Measurements from ENCODE around the gene CD9.
"Not testable (repeated sequence)": the region's sequence is repeated elsewhere in the genome, so short reads cannot be mapped to it uniquely, and the experiment has no call there.

Gene CD9

DNA sequence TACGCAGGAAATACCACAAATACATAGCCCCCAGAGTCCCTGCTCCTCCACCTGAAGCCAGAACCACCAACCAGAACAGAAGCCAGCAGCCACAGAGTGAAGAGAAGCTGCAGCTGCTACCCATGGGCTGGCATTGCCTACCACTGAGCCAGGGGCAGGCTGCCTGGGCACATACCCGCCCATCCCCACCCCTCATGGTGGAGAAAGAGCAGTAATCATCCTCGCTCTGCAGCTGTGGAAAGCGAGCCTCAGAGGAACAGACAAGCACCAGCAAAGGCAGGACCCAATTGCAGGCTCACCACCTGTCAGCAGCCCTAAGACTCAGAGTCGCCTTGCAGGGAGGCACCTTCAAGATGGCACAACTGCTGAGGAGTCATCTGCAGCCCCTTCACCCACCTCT, 11.2 kb upstream of the CD9 start:
- Mint-ChIP-seq H3K36me3 (ENCODE audit: low read depth) (no peaks in the 10 kb centered on the region), H3K9me3 (no peaks in the 10 kb centered on the region), H3K4me1 (peaks cover 13% of the 10 kb centered on the region), H3K27me3 (peaks cover 12% of the 10 kb centered on the region), H3K4me3 (no peak overlapping the region), H3K27ac (no peak overlapping the region)
- no peak for ATAC-seq
- DNase-seq: no peak

DNA sequence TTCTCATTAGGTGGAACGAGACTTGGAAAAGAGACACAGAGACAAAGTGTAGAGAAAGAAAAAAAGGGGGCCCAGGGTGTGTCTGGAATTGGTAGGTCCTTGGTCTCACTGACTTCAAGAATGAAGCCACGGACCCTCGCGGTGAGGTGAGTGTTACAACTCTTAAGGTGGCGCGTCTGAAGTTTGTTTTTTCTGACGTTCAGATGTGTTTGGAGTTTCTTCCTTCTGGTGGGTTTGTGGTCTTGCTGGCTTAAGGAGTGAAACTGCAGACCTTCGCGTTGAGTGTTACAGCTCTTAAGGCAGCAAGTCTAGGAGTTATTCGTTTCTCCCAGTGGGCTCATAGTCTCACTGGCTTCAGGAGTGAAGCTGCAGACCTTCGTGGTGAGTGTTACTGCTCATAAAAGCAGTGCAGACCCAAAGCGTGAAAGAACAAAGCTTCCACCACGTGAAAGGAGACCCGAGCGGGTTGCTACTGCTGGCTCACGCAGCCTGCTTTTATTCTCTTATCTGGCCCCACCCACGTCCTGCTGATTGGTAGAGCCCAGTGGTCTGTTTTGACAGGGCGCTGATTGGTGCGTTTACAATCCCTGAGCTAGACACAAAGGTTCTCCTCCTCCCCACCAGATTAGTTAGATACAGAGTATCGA, 10.1 kb upstream of the CD9 start:
- H3K9me3 Mint-ChIP-seq; DNase-seq; H3K27ac Mint-ChIP-seq; ATAC-seq; H3K36me3 Mint-ChIP-seq (ENCODE audit: low read depth); H3K4me3 Mint-ChIP-seq: not testable (repeated sequence)
- peaks cover 14% of the 10 kb centered on the region for H3K4me1 Mint-ChIP-seq
- H3K27me3 Mint-ChIP-seq: peaks cover 12% of the 10 kb centered on the region

DNA sequence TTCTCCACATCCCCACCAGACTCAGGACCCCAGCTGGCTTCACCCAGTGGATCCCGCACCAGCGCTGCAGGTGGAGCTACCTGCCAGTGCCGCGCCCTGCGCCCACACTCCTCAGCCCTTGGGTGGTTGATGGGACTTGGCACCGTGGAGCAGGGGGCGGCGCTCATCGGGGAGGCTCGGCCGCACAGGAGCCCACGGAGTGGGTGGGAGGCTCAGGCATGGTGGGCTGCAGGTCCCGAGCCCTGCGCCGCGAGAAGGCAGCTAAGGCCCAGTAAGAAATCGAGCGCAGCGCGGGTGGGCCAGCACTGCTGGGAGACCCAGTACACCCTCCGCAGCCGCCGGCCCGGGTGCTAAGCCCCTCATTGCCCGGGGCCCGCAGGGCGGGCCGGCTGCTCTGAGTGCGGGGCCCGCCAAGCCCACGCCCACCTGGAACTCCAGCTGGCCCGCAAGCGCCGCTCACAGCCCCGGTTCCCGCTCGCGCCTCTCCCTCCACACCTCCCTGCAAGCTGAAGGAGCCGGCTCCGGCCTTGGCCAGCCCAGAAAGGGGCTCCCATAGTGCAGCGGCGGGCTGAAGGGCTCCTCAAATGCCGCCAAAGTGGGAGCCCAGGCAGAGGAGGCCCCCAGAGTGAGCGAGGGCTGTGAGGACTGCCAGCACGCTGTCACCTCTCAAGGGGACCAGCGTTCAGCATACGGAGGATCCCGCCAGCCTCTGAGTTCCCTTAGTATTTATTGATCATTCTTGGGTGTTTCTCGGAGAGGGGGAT, 9.3 kb upstream of the CD9 start:
- not testable (repeated sequence) for H3K4me3 Mint-ChIP-seq; H3K36me3 Mint-ChIP-seq (ENCODE audit: low read depth); ATAC-seq; DNase-seq; H3K9me3 Mint-ChIP-seq; H3K27ac Mint-ChIP-seq
- H3K27me3 Mint-ChIP-seq: peaks cover 12% of the 10 kb centered on the region
- peaks cover 23% of the 10 kb centered on the region for H3K4me1 Mint-ChIP-seq

DNA sequence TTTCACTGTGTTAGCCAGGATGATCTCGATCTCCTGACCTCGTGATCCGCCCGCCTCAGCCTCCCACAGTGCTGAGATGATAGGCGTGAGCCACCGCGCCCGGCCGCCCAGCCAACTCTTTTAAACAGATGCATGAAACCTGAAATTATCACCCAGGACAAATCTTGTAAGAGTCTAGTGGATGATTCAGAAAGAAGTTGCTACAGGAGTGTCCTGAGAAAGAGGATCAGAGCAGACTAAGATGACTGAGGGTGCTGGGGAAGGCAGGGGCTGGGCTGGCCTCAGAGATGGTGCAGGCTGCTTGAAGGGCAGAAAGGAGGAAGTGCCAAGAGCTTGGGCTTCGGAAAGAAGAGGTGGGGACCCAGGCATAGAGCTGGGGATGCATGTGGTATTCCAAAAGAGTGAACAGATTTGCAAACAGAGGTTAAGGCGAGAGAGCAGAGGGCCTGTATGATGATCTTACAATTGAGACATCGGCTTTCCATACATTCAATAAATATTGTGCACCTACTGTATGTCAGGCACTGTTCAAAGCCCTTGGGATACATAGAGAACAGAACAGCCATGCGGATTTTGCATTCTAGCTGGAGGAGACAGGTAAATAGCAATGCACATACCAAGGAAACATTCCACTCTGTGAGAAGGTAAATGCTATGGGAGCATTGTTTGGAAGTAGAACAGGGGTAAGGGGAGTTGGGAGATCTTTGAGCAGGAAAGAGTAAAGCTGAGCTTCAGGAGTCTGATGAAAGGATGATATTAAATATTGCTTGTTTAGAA, 7.4 kb upstream of the CD9 start:
- Mint-ChIP-seq H3K4me3 (no peak overlapping the region), H3K27ac (no peak overlapping the region), H3K36me3 (ENCODE audit: low read depth) (no peaks in the 10 kb centered on the region), H3K9me3 (no peaks in the 10 kb centered on the region), H3K27me3 (peaks cover 12% of the 10 kb centered on the region), H3K4me1 (peaks cover 28% of the 10 kb centered on the region)
- DNase-seq (no peak), ATAC-seq (no peak)

DNA sequence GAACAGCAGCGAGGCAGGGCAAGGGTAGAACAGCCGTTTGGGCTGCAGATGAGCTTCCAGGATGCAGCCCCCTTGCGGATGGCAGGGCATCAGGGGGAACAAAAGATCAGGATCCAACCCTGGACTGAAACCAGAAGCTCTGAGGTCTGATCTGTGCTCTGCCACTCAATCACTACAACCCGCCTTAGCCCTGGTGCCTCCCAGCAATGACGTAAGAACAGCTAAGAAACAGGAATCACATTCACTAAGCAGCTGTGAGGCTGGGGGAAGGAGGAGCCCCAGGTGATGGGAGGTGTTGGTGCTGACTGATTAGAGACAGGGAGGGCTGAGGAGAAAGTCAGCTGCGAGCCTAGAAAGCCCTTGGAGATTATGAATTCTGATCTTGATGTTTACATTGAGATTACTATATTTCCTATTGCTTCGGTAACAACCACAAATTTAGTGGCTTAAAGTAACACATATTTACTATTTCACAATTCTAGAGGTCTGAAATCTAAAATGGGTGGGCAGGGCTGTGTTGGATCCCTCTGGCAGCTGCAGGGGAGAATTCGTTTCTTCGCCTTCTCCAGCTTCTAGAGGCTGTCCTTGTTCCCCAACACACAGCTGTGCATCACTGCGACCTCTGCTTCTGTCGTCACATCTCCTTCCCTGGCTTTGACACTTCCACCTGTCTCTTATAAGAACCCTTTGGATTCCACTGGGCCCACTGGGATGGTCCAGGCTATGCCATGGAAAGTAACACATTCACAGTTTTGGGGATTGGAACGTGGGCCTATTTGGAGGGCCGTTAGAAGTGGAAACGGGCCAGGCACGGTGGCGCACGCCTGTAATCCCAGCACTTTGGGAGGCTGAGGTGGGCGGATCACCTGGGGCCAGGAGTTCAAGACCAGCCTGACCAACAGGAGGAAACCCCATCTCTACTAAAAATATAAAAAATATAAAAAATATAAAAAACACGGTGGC, 6.1 kb upstream of the CD9 start:
- no peak overlapping the region for H3K27ac Mint-ChIP-seq
- no peaks in the 10 kb centered on the region for H3K9me3 Mint-ChIP-seq
- H3K4me3 Mint-ChIP-seq: no peak overlapping the region
- no peak for ATAC-seq
- peaks cover 29% of the 10 kb centered on the region for H3K4me1 Mint-ChIP-seq
- DNase-seq: no peak
- no peaks in the 10 kb centered on the region for H3K36me3 Mint-ChIP-seq (ENCODE audit: low read depth)
- H3K27me3 Mint-ChIP-seq: peaks cover 7% of the 10 kb centered on the region

DNA sequence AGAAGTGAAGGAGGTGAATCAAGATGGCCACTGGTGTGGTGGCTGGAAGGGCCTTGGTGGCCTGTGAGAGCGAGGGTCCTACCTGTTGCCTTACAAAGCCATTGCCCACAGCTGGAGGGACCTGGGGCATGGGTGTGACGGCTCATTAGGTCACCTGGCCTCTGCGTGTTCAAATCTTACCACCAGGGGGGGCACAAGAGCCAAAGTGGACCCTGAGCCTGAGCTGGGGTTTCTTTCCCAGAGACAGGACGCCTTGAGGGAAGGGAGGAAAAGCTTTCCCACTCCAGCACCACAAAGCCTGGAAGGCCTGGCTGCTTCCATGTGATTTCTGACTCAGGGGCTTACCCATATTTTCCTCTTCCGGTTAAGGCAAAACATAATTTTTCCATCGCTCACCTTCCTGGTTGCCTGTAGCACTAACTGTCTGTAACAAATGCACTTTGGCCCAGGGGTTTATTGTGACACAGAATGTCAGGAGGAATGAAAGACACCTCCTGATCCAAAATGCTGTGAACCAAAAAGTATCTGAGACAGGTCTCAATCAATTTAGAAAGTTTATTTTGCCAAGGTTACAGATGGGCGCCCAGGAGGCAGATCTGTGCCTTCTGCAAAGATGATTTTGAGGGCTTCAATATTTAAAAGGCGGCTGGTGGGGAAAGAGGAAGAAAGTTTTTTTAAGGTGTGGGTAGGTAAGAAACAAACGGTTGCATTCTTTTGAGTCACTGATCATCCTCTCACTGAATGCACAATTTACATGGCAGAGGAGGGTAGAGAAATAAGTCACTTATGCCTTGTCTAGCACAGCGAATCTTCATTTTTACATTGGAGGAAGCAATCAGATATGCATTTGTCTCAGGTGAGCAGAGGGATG, 4.3 kb upstream of the CD9 start:
- Mint-ChIP-seq H3K9me3 (no peaks in the 10 kb centered on the region), H3K4me1 (peaks cover 27% of the 10 kb centered on the region), H3K27ac (peak overlapping the region; percentile 40), H3K27me3 (peaks cover 5% of the 10 kb centered on the region), H3K4me3 (no peak overlapping the region), H3K36me3 (ENCODE audit: low read depth) (no peaks in the 10 kb centered on the region)
- DNase-seq: peak; percentile 86
- peak; percentile 69 for ATAC-seq

DNA sequence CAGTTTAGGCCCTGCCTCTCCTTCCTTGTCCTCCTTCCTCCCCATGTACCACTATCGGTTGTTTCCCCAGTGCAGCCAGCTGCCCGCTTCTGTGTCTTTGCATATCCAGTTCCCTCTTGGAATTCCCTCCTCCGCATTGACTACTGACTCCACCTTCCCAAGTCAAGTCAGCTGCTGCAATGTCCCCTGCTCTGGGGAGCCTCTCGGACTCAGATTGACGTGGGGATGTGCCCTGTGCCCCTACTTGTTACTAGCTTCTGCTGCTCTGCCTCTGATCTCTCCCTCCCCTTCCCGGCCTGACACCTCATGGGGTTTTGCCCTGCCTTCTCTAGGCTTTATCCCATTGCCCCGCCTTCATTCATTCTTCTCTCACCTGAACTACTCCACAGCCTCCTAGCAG, 2.1 kb upstream of the CD9 start:
- ATAC-seq (no peak), DNase-seq (no peak)
- no peaks in the 10 kb centered on the region for H3K36me3 Mint-ChIP-seq (ENCODE audit: low read depth)
- no peak overlapping the region for H3K27ac Mint-ChIP-seq
- peaks cover 23% of the 10 kb centered on the region for H3K27me3 Mint-ChIP-seq
- no peaks in the 10 kb centered on the region for H3K9me3 Mint-ChIP-seq
- no peak overlapping the region for H3K4me3 Mint-ChIP-seq
- peaks cover 32% of the 10 kb centered on the region for H3K4me1 Mint-ChIP-seq

DNA sequence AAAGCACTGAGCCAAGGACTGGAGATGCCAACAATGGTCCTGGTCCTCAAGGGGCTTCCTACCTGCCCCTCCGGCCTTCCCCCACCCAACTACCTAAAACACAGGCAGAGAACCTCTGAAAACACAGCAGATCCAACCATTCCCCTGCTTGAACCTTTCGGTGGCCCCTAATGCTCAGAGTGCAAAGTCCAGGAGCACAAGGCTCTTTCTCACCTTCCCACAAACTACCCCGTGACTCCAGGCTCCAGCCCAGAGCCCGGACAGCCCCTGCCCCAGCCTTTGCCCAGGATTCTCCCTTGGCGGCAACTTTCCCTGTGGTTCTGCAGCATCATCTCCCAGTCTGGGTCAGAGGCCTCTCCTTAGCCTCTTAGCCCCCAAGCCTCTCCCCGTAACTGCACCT, 1.6 kb upstream of the CD9 start:
- Mint-ChIP-seq H3K9me3 (no peaks in the 10 kb centered on the region), H3K36me3 (ENCODE audit: low read depth) (no peaks in the 10 kb centered on the region), H3K27me3 (peaks cover 23% of the 10 kb centered on the region), H3K4me1 (peaks cover 32% of the 10 kb centered on the region), H3K27ac (no peak overlapping the region), H3K4me3 (no peak overlapping the region)
- DNase-seq (no peak), ATAC-seq (no peak)

DNA sequence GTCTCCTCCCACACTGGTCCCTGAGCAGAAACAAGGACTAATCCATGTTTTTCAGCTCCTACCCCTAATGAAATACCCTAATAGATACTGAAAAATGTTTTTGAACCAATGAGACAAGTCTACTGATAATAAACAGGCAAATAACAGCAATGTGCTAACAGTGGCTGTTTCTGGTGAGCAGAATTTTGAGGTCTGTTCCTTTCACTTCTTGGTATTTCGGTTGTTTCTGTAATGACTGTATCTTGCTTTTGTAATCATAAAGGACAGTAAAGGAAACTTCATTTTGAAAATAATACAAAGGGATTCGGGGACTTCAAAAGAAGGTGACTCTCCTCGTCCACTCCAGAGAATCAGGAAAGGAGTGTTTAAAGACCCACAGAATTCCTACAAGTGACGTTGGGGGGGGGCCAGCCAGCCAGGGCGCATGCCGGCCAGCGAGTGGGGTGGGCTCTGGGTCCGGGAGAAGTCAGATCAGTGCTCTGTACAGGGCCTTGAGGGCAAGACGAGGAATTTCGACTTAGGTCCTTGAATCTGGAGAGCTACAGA, 1.1 kb upstream of the CD9 start:
- Mint-ChIP-seq H3K27ac (no peak overlapping the region), H3K36me3 (ENCODE audit: low read depth) (no peaks in the 10 kb centered on the region), H3K4me3 (peak overlapping the region; percentile 56), H3K4me1 (peaks cover 32% of the 10 kb centered on the region), H3K9me3 (no peaks in the 10 kb centered on the region), H3K27me3 (peaks cover 23% of the 10 kb centered on the region)
- DNase-seq: no peak
- ATAC-seq: no peak

DNA sequence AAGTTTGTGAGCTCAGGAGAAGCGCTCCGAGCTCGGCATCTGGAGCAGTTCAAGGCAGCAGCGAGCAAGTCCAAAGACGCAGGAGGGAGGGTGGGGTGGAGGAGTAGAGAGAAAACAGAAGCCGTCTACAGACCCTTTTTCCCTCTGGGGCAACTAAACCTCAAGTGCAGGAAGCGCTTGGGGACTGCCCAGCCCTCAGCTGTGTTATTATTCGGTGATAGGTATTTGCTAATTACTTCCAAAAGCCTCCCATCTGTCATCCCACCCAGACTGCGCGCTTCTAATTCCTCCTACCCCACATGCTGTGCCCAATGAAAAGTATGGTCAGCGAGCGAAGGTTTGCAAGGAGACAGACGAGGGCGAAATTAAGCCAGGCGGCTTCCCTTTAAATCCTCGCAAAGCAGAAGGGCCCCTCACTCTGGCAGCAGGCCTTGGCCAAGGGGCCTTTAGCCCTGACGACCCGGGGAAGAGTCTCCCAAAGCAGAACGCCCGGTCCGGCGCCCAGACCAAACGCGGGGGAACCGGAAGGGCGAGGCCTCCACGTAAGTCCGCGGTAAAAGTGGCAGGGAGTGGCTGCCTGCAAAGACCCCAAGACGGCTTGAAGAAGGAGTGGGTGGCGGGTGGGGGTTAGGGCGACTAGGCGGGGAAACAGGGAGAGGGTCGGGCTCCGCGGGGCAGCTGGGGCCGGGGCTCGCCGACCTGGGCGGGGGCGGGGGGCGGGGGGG, 507 bp upstream of the CD9 start:
- H3K27ac Mint-ChIP-seq: no peak overlapping the region
- DNase-seq: no peak
- no peak for ATAC-seq
- H3K4me3 Mint-ChIP-seq: peak overlapping the region; percentile 56
- no peaks in the 10 kb centered on the region for H3K9me3 Mint-ChIP-seq
- H3K36me3 Mint-ChIP-seq (ENCODE audit: low read depth): no peaks in the 10 kb centered on the region
- H3K27me3 Mint-ChIP-seq: peaks cover 23% of the 10 kb centered on the region
- peaks cover 35% of the 10 kb centered on the region for H3K4me1 Mint-ChIP-seq

DNA sequence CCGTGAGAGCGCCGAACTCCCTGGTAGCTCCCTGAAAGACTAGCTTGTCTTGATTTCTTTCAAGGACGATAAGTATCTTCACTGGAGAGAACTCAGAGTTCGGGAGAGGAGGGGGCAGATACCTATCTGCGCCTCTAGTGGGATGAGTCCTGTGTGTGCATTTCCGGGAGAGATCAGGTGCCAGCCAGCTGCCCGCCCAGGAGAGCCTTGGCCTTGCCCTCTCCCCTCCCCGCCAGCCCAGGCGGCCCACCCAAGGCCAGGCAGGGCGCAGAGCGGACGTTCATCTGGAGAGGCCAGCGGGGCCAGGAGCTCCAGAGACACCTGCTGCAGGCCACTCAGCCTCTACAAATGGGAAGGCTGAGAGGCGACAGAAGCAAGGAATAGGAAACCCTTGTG, 1.0 kb downstream of the CD9 start:
- Mint-ChIP-seq H3K36me3 (ENCODE audit: low read depth) (no peaks in the 10 kb centered on the region), H3K4me3 (peak overlapping the region; percentile 66), H3K4me1 (peaks cover 31% of the 10 kb centered on the region), H3K27me3 (peaks cover 23% of the 10 kb centered on the region), H3K9me3 (no peaks in the 10 kb centered on the region), H3K27ac (no peak overlapping the region)
- ATAC-seq (no peak), DNase-seq (no peak)

DNA sequence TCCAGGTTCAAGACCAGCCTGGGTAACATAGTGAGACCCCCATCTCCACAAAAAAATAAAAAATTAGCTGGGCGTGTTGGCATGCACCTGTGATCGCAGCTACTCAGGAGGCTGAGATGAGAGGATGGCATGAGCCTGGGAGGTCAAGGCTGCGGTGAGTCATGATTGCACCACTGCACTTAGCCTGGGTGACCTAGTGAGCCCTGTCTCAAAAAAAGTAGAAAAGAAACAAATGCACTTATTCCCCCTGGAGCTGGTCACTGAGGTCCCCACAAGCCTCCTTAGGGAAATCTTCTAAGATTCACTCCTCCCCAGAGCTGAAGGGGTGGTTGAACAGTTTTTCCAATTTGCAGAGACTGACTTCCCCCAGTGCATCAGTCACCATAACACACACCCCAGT, 1.6 kb downstream of the CD9 start:
- no peaks in the 10 kb centered on the region for H3K36me3 Mint-ChIP-seq (ENCODE audit: low read depth)
- ATAC-seq: no peak
- peaks cover 29% of the 10 kb centered on the region for H3K4me1 Mint-ChIP-seq
- no peaks in the 10 kb centered on the region for H3K9me3 Mint-ChIP-seq
- H3K27me3 Mint-ChIP-seq: peaks cover 23% of the 10 kb centered on the region
- H3K4me3 Mint-ChIP-seq: peak overlapping the region; percentile 66
- no peak for DNase-seq
- H3K27ac Mint-ChIP-seq: no peak overlapping the region

DNA sequence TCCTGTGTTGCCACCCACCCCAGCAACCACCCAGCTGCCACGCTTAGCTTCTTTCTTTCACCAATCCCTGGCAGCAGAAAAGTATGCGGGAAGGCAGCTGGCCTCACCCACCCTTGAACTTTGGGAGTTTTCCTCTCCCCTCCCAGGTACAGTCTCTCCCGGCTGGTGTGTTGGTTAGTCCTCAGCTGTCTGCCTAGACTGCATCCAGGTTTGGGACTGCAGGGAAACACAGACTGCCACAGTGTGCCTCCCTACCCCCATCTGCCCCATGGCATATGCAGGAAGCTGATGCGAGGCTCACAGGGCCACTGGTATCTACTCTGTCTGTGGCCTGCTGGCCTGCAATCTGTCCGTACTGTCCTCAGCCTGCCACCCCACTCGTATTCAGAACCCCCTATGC, 2.1 kb downstream of the CD9 start:
- Mint-ChIP-seq H3K9me3 (no peaks in the 10 kb centered on the region), H3K36me3 (ENCODE audit: low read depth) (no peaks in the 10 kb centered on the region), H3K4me1 (peaks cover 29% of the 10 kb centered on the region), H3K27me3 (peaks cover 23% of the 10 kb centered on the region), H3K4me3 (no peak overlapping the region), H3K27ac (no peak overlapping the region)
- ATAC-seq: no peak
- DNase-seq: no peak
